HepG2 (cell line): ENCODE measurements around the gene ZCCHC24. TPM values are rescaled to one million over a fixed set of nuclear protein-coding genes. Genes with fewer than 3 reads are reported as not detected.
A peak's percentile ranks its signal among the peaks of the same experiment; 100 is the strongest.

Experiments
- ATAC-seq: fragments of 200-7000 bp; cut with Tn5 transposase; 3 replicates; pipeline ENCODE4 v1.9.1; 2020; ENCODE audit warnings: mild to moderate bottlenecking, moderate library complexity
- BruUV-seq: library from RNA; stranded (reverse); fragments of 400-500 nt; replicated peaks from 2 replicates; lab custom pipeline; 2021; lab: Mats Ljungman, UMichigan
- CTCF ChIA-PET: fragments of 300-600 bp; formaldehyde crosslinking; extraction: SDS; loops from one replicate; lab custom pipeline; 2021; ENCODE audit warnings: low total read pairs, inconsistent platforms, low intra/inter-chr PET ratio; lab: Yijun Ruan, JAX
- POLR2A ChIA-PET: fragments of 350-600 bp; sonication (Branson Sonifier 250); formaldehyde crosslinking; loops from one replicate; lab custom pipeline; 2020; ENCODE audit warnings: antibody characterized with exemption, inconsistent platforms; lab: Yijun Ruan, JAX
- DNase-seq: peaks from one replicate; pipeline ENCODE4 v3.0.0-alpha.2; 2015; ENCODE audit warnings: low spot score
- FAIRE-seq: peaks from 3 replicates; lab custom pipeline; 2011; peaks lifted over from hg19 to GRCh38; lab: Jason Lieb, UNC
- H2AFZ ChIP-seq: one replicate; pipeline ENCODE4 v1.6.1; 2011; ENCODE audit warnings: low read length, inconsistent platforms
- H3K27ac ChIP-seq: fragments of 300-600 bp; 3 replicates; pipeline ENCODE4 v1.8.0; 2011; ENCODE audit warnings: mixed run types, mild to moderate bottlenecking, mixed read lengths, low read length, inconsistent platforms; ENCODE audit not compliant: insufficient read depth; ENCODE audit errors: extremely low read length
- H3K27me3 ChIP-seq, 2 experiments: fragments of 200-600 bp in 1 of 2; 2 replicates in 1 of 2; 3 replicates in 1 of 2; pipeline versions ENCODE4 v1.6.0 to v1.8.0; 2011; ENCODE audit warnings: low read length in 2 of 2, mild to moderate bottlenecking in 2 of 2, moderate library complexity in 2 of 2, inconsistent platforms in 1 of 2; ENCODE audit not compliant: insufficient read depth in 2 of 2, control insufficient read depth in 1 of 2
- H3K36me3 ChIP-seq, 2 experiments: fragments of 200-600 bp in 1 of 2; replicated peaks in 1 of 2; 2 replicates in 1 of 2; 3 replicates in 1 of 2; pipeline versions ENCODE4 v1.5.1 to v1.8.0; 2011; ENCODE audit warnings: low read length in 2 of 2, inconsistent platforms in 1 of 2; ENCODE audit not compliant: insufficient read depth in 2 of 2, control insufficient read depth in 1 of 2
- H3K4me1 ChIP-seq: 2 replicates; pipeline ENCODE4 v1.5.1; 2012; ENCODE audit warnings: low read length, inconsistent platforms; ENCODE audit not compliant: insufficient read depth
- H3K4me2 ChIP-seq: 2 replicates; pipeline ENCODE4 v1.6.0; 2011; ENCODE audit warnings: low read depth, low read length, inconsistent platforms
- H3K4me3 ChIP-seq, 3 experiments: fragments of 200-600 bp in 1 of 3; sonication (generic), shearing (Covaris generic) in 1 of 3; replicated peaks in 1 of 3; 2 replicates each; pipeline ENCODE4 v1.5.1; 2011 to 2016; ENCODE audit warnings: low read length in 3 of 3, inconsistent platforms in 2 of 3, low read depth in 2 of 3, mild to moderate bottlenecking in 2 of 3, control low read depth in 1 of 3, mixed read lengths in 1 of 3; ENCODE audit not compliant: insufficient read depth in 1 of 3
- H3K79me2 ChIP-seq: one replicate; pipeline ENCODE4 v1.6.1; 2011; ENCODE audit warnings: low read length, inconsistent platforms; ENCODE audit not compliant: insufficient read depth
- H3K9ac ChIP-seq: 2 replicates; pipeline ENCODE4 v1.6.0; 2011; ENCODE audit warnings: mild to moderate bottlenecking, low read depth, low read length, inconsistent platforms; ENCODE audit not compliant: insufficient read depth
- H3K9me3 ChIP-seq: 2 replicates; pipeline ENCODE4 v1.5.1; 2012; ENCODE audit warnings: mild to moderate bottlenecking, low read length
- H4K20me1 ChIP-seq: 2 replicates; pipeline ENCODE4 v1.6.0; 2011; ENCODE audit warnings: inconsistent platforms, mild to moderate bottlenecking, low read length, moderate library complexity; ENCODE audit not compliant: insufficient read depth
- BHLHE40 ChIP-seq: IDR thresholded peaks from 2 replicates; pipeline ENCODE4 v1.6.1; 2011; ENCODE audit warnings: low read length, improper control_type of control experiment
- DRAP1 ChIP-seq: IDR thresholded peaks from 2 replicates; pipeline ENCODE4 v1.6.1; 2016; ENCODE audit warnings: missing genetic modification reagents, missing compliant biosample characterization
- HNRNPL ChIP-seq: fragments of 200-400 bp; formaldehyde crosslinking; IDR thresholded peaks from 2 replicates; pipeline ENCODE4 v1.6.1; 2017; ENCODE audit warnings: mild to moderate bottlenecking, low read depth, low read length
- NFE2L2 ChIP-seq: fragments of 150-350 bp; IDR thresholded peaks from 2 replicates; pipeline ENCODE4 v1.6.1; 2014; ENCODE audit warnings: low read length
- RXRA ChIP-seq: sonication (generic); formaldehyde crosslinking; IDR thresholded peaks from 2 replicates; pipeline ENCODE4 v1.5.1; 2020; ENCODE audit warnings: missing genetic modification reagents
- THAP11 ChIP-seq: IDR thresholded peaks from 2 replicates; pipeline ENCODE4 v1.6.1; 2016; ENCODE audit warnings: missing biosample characterization, missing genetic modification reagents
- ZBTB33 ChIP-seq: sonication (generic); formaldehyde crosslinking; IDR thresholded peaks from 2 replicates; pipeline ENCODE4 v1.4.0; 2020; ENCODE audit warnings: missing genetic modification reagents
- ZNF768 ChIP-seq: sonication (generic); formaldehyde crosslinking; IDR thresholded peaks from 2 replicates; pipeline ENCODE4 v1.4.0; 2020; ENCODE audit warnings: missing genetic modification reagents
- WGBS: methylation state at CpG from one replicate; pipeline ENCODE4 v1.1.6; 2017; ENCODE audit warnings: low lambda C conversion rate; 5-methylcytosine and 5-hydroxymethylcytosine counted together
- in situ Hi-C: cut with HindIII; loops from 2 replicates; pipeline ENCODE4 v1.10.0; 2017; ENCODE audit warnings: low pct_unique_long_range_greater_than_20kb; ENCODE audit not compliant: extremely low pct_ligation_motif_present
- intact Hi-C: fragments of 100-400 bp; cut with micrococcal nuclease; formaldehyde crosslinking; loops from one replicate; pipeline ENCODE4 v1.10.0; 2022; ENCODE audit not compliant: unreplicated experiment
- polyA plus RNA-seq, 8 experiments: library from polyadenylated mRNA; depleted of rRNA in 3 of 8; stranded (reverse) in 7 of 8; unstranded in 1 of 8; fragments of >200 nt; fragmentation: Illumina TruSeq in 4 of 8; extraction: Trizol in 4 of 8; gene quantifications; 2 replicates each; pipeline versions ENCODE4 v1.2.1 to v1.2.3, GENCODE V29; 2011 to 2016; ENCODE audit warnings: low read depth in 4 of 8, missing spikeins in 1 of 8, mixed read lengths in 1 of 8; ENCODE audit not compliant: insufficient read depth in 1 of 8
- total RNA-seq, 5 experiments: library from RNA; depleted of rRNA; stranded (reverse); fragments of >200 nt; fragmentation: Illumina TruSeq; extraction: Trizol; gene quantifications; 2 replicates each; pipeline ENCODE4 v1.2.3, GENCODE V29; 2016; ENCODE audit warnings: low read depth in 1 of 5
- TF ChIP-seq, protein P1 (sequence below): sonication (generic); formaldehyde crosslinking; IDR thresholded peaks from 2 replicates; pipeline ENCODE4 v1.4.0; 2020; ENCODE audit warnings: missing genetic modification reagents, mild to moderate bottlenecking, borderline replicate concordance

ZCCHC24 gene
- total and polyA plus RNA-seq, 2 of the 13 experiments (the other 11 are each of a cell fraction or from before 2014, with no cell fraction given): 3.1 to 7.9 TPM

- intact Hi-C loops: no loop called here
- CTCF ChIA-PET: no interaction called here
- no TSS peak for BruUV-seq
These were observed 30.7 kb downstream of the ZCCHC24 start for GRCh38 chr10:79414714-79415113.

GRCh38 chr10:79413196-79413595 is 32.2 kb downstream of the ZCCHC24 start:
- H4K20me1 ChIP-seq: no peaks in the 10 kb centered on the region
- H3K27ac ChIP-seq: no peak overlapping the region
- TF ChIP-seq RXRA (CRISPR knock-in tag): peak; percentile 31; the same call in 1 of the 2 replicates
- 0 out of 2 replicates have a peak, but pooled peaks have one; percentile 14 for TF ChIP-seq ZBTB33 (CRISPR knock-in tag)
- no peak for TF ChIP-seq DRAP1
- TF ChIP-seq ZNF768 (CRISPR knock-in tag): peak; percentile 92
- TF ChIP-seq BHLHE40: no peak
- TF ChIP-seq HNRNPL: 0 out of 2 replicates have a peak, but pooled peaks have one; percentile 42
- no peak for TF ChIP-seq NFE2L2
- ChIA-PET POLR2A (no interaction called here), CTCF (interaction anchor here (0.6 kb wide), 1 partner anchor 1461 kb away, joined by 3 read pairs; no protein-coding TSS in a partner anchor)
- FAIRE-seq: no peak
- no peak overlapping the region for H2AFZ ChIP-seq
- no peak for ATAC-seq
- H3K79me2 ChIP-seq: no peaks in the 10 kb centered on the region
- H3K4me3 ChIP-seq: no peak overlapping the region
- H3K36me3 ChIP-seq: no peaks in the 10 kb centered on the region; a peak in 1 of 5 replicates
- H3K4me1 ChIP-seq: peaks cover 22% of the 10 kb centered on the region
- DNase-seq: no peak
- no peaks in the 10 kb centered on the region for H3K9me3 ChIP-seq
- H3K27me3 ChIP-seq: no peaks in the 10 kb centered on the region
- no peak overlapping the region for H3K9ac ChIP-seq
- in situ Hi-C loops: no loop called here
- intact Hi-C loops: no loop called here
- no peak overlapping the region for H3K4me2 ChIP-seq
- WGBS: 78% methylated on average over 4 of the region's 10 CpGs
- no TSS peak for BruUV-seq

More at GRCh38 chr10:79414714-79415113, 30.7 kb downstream of the ZCCHC24 start:
- in situ Hi-C loops: no loop called here
- WGBS: 100% methylated on average over 3 of the region's 3 CpGs
- ATAC-seq (no peak), DNase-seq (no peak), FAIRE-seq (no peak)
- no peak overlapping the region for H3K9ac ChIP-seq
- no peak overlapping the region for H3K27ac ChIP-seq
- H2AFZ ChIP-seq: no peak overlapping the region
- H3K9me3 ChIP-seq: no peaks in the 10 kb centered on the region
- TF ChIP-seq ZNF768 (CRISPR knock-in tag) (peak; percentile 62; the same call in 1 of the 2 replicates), THAP11 (no peak)
- TF ChIP-seq, protein P1, sequence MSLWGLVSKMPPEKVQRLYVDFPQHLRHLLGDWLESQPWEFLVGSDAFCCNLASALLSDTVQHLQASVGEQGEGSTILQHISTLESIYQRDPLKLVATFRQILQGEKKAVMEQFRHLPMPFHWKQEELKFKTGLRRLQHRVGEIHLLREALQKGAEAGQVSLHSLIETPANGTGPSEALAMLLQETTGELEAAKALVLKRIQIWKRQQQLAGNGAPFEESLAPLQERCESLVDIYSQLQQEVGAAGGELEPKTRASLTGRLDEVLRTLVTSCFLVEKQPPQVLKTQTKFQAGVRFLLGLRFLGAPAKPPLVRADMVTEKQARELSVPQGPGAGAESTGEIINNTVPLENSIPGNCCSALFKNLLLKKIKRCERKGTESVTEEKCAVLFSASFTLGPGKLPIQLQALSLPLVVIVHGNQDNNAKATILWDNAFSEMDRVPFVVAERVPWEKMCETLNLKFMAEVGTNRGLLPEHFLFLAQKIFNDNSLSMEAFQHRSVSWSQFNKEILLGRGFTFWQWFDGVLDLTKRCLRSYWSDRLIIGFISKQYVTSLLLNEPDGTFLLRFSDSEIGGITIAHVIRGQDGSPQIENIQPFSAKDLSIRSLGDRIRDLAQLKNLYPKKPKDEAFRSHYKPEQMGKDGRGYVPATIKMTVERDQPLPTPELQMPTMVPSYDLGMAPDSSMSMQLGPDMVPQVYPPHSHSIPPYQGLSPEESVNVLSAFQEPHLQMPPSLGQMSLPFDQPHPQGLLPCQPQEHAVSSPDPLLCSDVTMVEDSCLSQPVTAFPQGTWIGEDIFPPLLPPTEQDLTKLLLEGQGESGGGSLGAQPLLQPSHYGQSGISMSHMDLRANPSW (CRISPR knock-in tag): no peak
- H3K4me3 ChIP-seq: no peak overlapping the region
- H4K20me1 ChIP-seq: no peaks in the 10 kb centered on the region
- POLR2A ChIA-PET: no interaction called here
- H3K27me3 ChIP-seq: no peaks in the 10 kb centered on the region
- H3K4me1 ChIP-seq: peaks cover 10% of the 10 kb centered on the region
- no peak overlapping the region for H3K4me2 ChIP-seq
- no peaks in the 10 kb centered on the region; a peak in 1 of 5 replicates for H3K36me3 ChIP-seq
- H3K79me2 ChIP-seq: no peaks in the 10 kb centered on the region
